Nucleus accumbens (tissue), 56 donors: ENCODE results near the gene SPATA20.

Experiments used
- DNase-seq, 56 donors: peaks; one replicate each; lab custom pipeline; 2025; lab: John Stamatoyannopoulos, UW

SPATA20 gene

DNA sequence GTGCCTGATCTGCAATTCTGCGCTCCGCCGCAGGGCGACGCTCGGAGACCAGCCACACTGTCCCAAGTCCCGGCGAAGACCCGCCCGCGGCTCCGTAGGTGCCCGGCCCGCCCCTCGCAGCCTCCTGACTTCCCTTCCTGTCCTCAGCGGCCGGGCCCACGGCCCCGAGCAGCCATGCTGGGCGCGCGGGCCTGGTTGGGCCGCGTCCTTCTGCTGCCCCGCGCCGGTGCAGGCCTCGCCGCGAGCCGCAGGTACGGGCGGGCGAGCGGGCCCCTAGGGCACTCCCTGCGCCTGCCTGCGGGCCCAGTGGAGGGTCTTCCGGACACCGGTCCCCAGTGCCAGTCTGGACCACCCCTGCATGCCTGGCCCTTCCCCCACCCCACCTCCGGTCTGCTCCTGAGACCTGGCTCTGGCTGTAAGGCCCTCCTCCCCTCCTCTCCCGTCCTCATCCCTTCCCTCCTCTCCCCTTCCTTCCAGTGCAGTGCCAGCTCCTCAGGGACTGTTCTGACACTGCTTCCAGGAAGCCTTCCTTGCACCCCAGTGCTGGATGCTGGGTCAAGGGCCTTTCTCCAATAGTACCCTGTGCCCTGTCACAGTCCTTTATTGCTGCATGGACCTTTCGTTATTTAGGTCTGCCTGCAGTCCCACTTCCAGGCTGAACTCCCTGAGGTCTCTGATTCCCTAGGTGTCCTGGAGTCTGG, at the start of gene SPATA20:
Gene SPATA20, plus strand, starts transcription at position 140 of the 701 bp plus-strand sequence. Its CDS starts 35 bp downstream, at position 175.
- peak in 55 of 56 donors; percentile 17 to 90 (median 65) for DNase-seq

- DNase-seq = no peak
These were observed 48.7 kb upstream of the SPATA20 start for GRCh38 chr17:50498021-50498874.

- DNase-seq = no peak
These were observed 47.7 kb upstream of the SPATA20 start for GRCh38 chr17:50499270-50499669.

GRCh38 chr17:50499721-50500120, 47.3 kb upstream of the SPATA20 start:
- DNase-seq = no peak

GRCh38 chr17:50501054-50501453, 45.9 kb upstream of the SPATA20 start:
- DNase-seq = peak in 1 of 56 donors; percentile 9

DNA sequence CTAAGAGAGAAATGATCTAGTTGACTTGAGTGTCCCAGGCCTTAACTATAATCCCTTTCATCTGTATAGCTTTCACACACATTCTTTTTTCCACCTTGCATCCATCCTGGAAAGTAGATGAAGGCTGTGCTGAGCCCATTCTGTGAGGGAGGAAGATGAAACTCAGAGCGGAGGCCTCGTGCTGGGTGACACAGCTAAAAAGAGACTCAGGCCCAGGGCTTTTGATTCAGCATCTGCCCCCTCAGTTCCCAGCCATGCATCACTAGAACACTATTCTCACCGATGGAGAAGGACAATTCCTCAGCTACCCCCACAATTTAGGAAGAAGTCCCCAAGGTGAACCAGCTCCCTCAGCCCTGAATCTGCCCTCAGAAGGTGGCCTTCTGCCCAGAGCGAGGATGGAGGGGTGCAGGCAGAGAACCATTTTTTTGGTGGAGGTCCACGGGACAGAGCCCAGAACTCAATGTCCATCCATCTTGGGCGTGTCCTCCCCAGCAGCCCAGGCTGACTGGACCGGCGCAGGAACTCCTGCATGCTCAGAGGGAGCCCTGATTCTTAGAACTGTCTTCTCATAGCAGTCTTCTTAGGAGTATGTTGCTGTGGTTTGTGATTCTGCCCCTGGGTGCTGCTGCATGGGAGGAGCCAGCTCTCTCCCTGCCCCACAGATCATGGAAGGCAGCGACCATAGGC, 44.5 kb upstream of the SPATA20 start:
- DNase-seq = no peak

DNA sequence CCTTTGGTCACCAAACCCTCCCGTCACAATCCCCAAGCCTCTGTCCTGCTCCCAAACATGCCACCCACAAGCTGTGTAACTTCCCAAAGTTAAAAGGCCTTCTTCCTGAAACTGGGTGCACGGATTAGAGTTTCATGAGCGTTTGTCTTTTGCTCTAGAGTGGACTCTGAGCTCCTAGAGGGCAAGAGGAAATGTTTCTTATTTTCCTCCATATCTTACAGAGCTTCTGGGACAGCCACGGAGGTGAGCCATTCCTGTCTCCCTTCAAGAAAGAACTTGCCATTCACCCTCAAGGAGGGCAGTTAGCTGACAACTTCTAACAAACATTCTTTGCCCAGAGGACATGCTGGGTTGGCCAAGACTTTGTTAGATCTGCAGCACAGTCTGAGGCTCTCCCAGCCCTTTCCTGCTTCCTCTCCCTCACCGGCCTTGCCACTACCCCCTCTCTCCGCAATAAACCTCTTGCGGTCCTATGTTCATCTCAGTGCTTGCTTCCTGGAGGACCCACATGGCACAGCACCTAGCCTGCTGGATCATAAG, 41.3 kb upstream of the SPATA20 start:
- no peak for DNase-seq

GRCh38 chr17:50506298-50506697, 40.7 kb upstream of the SPATA20 start:
- DNase-seq = no peak

GRCh38 chr17:50507871-50508572, 39.0 kb upstream of the SPATA20 start, which contains the start of gene MYCBPAP:
Gene MYCBPAP (plus strand): TSS chr17:50508439. CDS start chr17:50508675, 236 bp downstream.
- peak in 50 of 56 donors; percentile 29 to 87 (median 62) for DNase-seq

DNA sequence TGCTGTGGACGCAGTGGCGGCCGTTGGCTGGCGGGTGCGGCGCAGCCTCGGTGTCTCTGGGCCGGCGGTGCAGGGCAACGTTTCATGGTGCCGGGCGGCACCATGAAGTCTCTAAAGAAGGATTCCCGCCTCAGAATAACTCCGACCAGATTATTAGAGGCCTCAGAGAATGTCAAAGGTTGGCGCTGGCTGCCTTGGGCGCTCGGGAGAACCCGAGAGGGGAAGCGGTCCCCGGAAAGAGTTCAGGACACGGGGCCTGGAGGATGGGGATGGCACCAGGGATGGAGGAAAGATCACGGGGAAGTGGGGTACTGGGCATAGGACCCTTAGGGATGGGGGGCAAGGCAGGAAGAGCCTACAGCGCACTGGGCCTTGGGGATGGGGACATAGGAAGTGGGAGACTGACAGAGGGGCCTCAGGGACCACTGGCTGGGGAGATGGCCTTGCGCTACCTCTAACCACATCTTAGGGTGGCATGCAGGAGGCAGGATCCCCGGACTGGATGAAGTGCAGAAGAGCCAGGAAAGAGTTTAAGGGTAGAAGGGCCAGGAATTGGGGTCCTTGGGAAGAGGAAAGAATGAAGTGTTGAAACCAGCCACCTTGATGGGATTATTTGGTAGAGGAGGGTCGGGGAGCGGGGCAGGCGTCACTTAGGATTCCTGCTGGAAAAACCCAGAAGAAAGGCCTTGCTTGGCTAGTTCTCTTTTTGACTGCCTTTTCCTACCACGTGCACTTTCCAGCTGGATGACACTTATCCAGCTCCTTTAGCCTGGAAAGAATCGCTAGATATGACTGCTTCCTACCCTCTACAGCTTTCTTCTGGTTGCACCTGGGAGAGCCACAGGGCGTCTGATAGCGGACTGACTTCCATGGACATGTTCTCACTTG, 38.2 kb upstream of the SPATA20 start:
- DNase-seq = peak in 6 of 56 donors; percentile 15 to 58 (median 27)

DNA sequence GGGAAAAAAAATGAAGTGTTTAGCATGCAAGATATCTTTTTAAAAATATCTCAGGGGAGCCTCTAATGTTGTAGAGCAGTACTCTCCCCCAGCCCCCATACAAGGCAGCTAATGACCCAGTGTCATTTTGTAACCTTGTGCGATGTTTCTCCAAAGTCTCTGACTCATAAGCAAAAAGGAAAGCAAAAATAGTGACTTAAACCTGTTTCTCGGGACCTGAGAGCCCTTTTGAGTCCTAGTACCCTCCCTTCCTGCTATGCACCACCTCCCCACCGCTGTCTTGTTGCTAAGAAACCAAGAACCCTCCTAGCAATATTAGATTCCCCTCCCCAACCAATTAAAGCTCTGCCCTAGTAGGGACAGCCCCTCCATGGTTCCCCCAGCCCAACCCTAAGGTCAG, 35.9 kb upstream of the SPATA20 start:
- DNase-seq = no peak

DNA sequence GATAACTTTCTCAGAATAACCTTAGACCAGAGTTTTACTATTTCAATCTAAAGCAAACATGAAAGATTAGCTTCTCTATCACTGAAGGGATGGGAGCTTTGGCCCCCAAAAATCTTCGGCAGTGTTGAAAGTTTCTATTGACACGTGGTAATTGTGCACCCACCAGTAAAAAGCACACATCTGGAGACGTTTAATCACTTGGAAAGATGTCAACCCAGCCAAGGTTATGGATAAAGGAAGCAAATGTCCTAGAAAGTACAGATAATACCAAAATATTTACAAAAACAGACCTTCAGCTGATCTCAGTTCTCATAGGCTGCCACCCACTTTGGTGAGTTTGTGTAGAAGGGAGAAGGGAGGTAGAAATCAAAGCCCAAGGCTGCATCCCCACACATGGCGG, 33.5 kb upstream of the SPATA20 start:
- no peak for DNase-seq

- DNase-seq = no peak
These were observed 32.6 kb upstream of the SPATA20 start for GRCh38 chr17:50514388-50514787.

DNA sequence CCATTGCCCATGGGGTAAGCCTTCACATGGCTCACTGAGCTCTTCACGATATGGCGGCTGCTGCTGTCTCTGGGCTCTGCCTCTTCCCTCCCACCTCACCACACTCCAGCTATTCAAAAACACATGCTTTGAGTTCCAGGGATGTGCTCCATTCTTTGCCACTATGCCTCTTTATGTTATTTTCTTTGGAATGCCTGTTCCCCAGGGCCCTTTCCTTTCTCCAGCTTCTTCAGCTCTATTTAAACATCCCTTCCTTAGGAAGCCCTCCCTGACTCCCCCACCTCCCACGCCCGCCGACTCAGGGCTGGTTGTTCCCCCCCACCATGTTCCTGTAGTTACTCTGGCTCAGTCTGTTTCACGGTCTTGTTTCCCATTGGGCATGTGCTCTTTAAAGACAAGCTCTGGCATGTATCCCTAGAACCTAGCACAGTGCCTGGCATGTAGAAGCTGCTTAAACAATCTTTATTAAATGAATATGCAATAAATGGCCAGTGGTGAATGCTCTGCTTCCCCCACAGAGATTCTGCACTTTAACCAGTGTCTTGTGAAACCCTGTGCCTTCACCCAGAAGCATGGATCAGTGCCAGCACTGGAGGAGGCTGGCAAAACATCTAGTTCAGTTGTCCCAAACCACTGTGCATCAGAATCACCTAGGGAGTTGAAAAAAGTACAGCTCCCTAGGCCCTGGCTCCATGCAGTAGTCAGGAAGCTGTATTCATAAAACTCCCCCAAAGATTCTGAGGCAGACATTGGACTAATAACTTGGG, 31.9 kb upstream of the SPATA20 start:
- DNase-seq = no peak

DNA sequence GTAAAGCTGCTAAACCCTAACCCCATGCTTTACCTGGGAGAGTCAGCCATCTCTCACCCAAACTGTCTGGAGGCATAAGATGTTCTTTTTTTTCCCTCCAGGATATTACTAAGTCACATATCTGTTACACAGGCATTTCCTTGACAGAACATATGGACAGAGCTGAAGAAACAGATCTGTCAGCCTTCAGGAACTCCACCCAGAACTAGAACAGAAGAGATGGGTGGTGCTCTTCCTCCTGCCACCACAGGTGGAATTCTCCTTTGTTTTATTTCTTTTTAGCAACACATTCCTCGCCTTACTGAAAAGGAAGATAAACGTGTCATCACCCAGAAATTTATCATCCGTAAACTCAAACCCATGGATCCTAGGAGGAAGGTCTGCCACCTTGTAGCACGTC, 30.0 kb upstream of the SPATA20 start:
- no peak for DNase-seq

- no peak for DNase-seq
These were observed 29.2 kb upstream of the SPATA20 start for GRCh38 chr17:50517504-50518383.

GRCh38 chr17:50518384-50519023, 28.5 kb upstream of the SPATA20 start:
- DNase-seq = no peak
